OCI-LY3 (cell line): ENCODE data around the gene CARD19.

Experiments used
- H2AFZ ChIP-seq: fragments of 200-600, 300-600 bp; shearing (Covaris generic); 2 replicates; pipeline ENCODE4 v1.6.0; 2014; ENCODE audit warnings: antibody characterized with exemption, low read depth, low read length
- H3K27ac ChIP-seq: fragments of 200-600, 300-600 bp; sonication (generic); 2 replicates; pipeline ENCODE4 v1.5.1; 2014; ENCODE audit warnings: mild to moderate bottlenecking, low read length, moderate library complexity, mixed read lengths
- H3K27me3 ChIP-seq: fragments of 200-600, 300-600 bp; sonication (generic); 2 replicates; pipeline ENCODE4 v1.6.1; 2014; ENCODE audit warnings: low read depth, low read length, mixed read lengths
- H3K36me3 ChIP-seq: fragments of 200-600, 300-600 bp; sonication (generic); replicated peaks from 2 replicates; pipeline ENCODE3; 2014; ENCODE audit warnings: low read depth, low read length, mixed read lengths
- H3K4me1 ChIP-seq: fragments of 300-600, 200-600 bp; sonication (generic); 2 replicates; pipeline ENCODE4 v1.6.1; 2014; ENCODE audit warnings: low read length, mixed read lengths
- H3K4me2 ChIP-seq: fragments of 200-600, 300-600 bp; sonication (generic); 2 replicates; pipeline ENCODE4 v1.6.1; 2014; ENCODE audit warnings: low read length, mixed read lengths
- H3K4me3 ChIP-seq: fragments of 300-600, 200-600 bp; sonication (generic); 2 replicates; pipeline ENCODE4 v1.5.1; 2014; ENCODE audit warnings: antibody characterized with exemption, mild to moderate bottlenecking, low read length, moderate library complexity
- H3K79me2 ChIP-seq: fragments of 300-600, 200-600 bp; shearing (Covaris generic); 2 replicates; pipeline ENCODE4 v1.6.1; 2014; ENCODE audit warnings: mild to moderate bottlenecking, low read length, mixed read lengths
- H3K9ac ChIP-seq: fragments of 300-600, 200-600 bp; shearing (Covaris generic); 2 replicates; pipeline ENCODE4 v1.6.0; 2014; ENCODE audit warnings: mild to moderate bottlenecking, low read length, moderate library complexity
- H3K9me3 ChIP-seq: fragments of 200-600, 300-600 bp; shearing (Covaris generic); 2 replicates; pipeline ENCODE4 v1.6.1; 2014; ENCODE audit warnings: low read length, mixed read lengths; ENCODE audit not compliant: insufficient read depth
- H4K20me1 ChIP-seq: fragments of 200-600, 300-600 bp; sonication (generic); 2 replicates; pipeline ENCODE4 v1.6.1; 2016; ENCODE audit warnings: low read length, mixed read lengths; ENCODE audit not compliant: insufficient read depth
- EZH2phosphoT487 ChIP-seq: fragments of 200-600 bp; shearing (Covaris generic); IDR thresholded peaks from 2 replicates; pipeline ENCODE4 v1.6.1; 2018; ENCODE audit warnings: antibody characterized with exemption, mixed run types, low read depth
- TF ChIP-seq, protein P1 (sequence below): fragments of 200-600, 300-600 bp; sonication (generic); IDR thresholded peaks from 2 replicates; pipeline ENCODE4 v1.5.1; 2014; ENCODE audit warnings: antibody characterized with exemption, low read length, low read depth

The CARD19 gene

DNA sequence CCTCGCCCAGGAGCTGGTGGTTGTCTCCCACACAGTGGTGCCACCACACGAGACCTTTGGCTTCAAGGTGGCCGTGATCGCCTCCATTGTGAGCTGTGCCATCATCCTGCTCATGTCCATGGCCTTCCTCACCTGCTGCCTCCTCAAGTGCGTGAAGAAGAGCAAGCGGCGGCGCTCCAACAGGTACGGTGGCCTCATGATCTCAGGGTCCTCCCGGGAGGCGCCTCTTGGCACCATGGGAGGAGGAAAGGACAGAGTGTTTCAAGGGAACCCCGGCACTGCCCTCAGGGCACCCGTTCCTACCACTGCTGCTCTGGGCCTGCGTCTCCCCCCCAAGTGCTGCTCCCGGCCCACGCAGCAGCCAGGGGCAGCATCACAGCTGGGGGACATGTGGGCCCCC lies 18.2 kb upstream of the CARD19 start:
- H3K4me2 ChIP-seq = no peak overlapping the region
- H3K4me1 ChIP-seq = no peaks in the 10 kb centered on the region

DNA sequence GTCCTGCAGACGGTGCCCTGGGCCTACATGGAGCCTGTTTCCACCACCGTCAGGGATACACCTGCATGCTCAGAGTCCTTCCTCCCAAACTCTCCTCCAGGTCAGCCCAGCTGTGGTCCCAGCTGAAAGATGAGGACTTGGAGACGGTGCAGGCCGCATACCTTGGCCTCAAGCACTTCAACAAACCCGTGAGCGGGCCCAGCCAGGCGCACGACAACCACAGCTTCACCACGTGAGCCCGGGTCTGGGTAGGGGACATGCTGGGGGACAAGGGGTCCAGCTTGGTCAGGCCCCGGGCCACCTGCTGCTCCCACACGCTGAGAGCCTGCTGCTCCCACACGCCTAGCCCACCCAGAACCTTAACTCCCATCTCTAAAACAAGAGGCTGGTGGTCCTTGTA lies 16.6 kb upstream of the CARD19 start:
- Histone ChIP-seq H3K4me3 (no peak overlapping the region), H3K79me2 (no peaks in the 10 kb centered on the region), H3K27me3 (no peaks in the 10 kb centered on the region), H3K4me2 (no peak overlapping the region), H2AFZ (no peak overlapping the region), H4K20me1 (no peaks in the 10 kb centered on the region), H3K4me1 (no peaks in the 10 kb centered on the region), H3K36me3 (no peaks in the 10 kb centered on the region), H3K27ac (no peak overlapping the region), H3K9me3 (no peaks in the 10 kb centered on the region), H3K9ac (no peak overlapping the region)
- TF ChIP-seq, protein P1, sequence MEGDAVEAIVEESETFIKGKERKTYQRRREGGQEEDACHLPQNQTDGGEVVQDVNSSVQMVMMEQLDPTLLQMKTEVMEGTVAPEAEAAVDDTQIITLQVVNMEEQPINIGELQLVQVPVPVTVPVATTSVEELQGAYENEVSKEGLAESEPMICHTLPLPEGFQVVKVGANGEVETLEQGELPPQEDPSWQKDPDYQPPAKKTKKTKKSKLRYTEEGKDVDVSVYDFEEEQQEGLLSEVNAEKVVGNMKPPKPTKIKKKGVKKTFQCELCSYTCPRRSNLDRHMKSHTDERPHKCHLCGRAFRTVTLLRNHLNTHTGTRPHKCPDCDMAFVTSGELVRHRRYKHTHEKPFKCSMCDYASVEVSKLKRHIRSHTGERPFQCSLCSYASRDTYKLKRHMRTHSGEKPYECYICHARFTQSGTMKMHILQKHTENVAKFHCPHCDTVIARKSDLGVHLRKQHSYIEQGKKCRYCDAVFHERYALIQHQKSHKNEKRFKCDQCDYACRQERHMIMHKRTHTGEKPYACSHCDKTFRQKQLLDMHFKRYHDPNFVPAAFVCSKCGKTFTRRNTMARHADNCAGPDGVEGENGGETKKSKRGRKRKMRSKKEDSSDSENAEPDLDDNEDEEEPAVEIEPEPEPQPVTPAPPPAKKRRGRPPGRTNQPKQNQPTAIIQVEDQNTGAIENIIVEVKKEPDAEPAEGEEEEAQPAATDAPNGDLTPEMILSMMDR = no peak
- TF ChIP-seq EZH2phosphoT487 = no peak

More for the DNA sequence above, 18.2 kb upstream of the CARD19 start:
- H3K9me3 ChIP-seq = no peaks in the 10 kb centered on the region
- H3K79me2 ChIP-seq = no peaks in the 10 kb centered on the region
- no peak overlapping the region for H3K27ac ChIP-seq
- no peak overlapping the region for H3K9ac ChIP-seq
- H4K20me1 ChIP-seq = no peaks in the 10 kb centered on the region
- no peaks in the 10 kb centered on the region for H3K27me3 ChIP-seq
- no peak overlapping the region for H3K4me3 ChIP-seq
- TF ChIP-seq, protein P1 = no peak
- TF ChIP-seq EZH2phosphoT487 = no peak
- H2AFZ ChIP-seq = no peak overlapping the region
- no peaks in the 10 kb centered on the region for H3K36me3 ChIP-seq

DNA sequence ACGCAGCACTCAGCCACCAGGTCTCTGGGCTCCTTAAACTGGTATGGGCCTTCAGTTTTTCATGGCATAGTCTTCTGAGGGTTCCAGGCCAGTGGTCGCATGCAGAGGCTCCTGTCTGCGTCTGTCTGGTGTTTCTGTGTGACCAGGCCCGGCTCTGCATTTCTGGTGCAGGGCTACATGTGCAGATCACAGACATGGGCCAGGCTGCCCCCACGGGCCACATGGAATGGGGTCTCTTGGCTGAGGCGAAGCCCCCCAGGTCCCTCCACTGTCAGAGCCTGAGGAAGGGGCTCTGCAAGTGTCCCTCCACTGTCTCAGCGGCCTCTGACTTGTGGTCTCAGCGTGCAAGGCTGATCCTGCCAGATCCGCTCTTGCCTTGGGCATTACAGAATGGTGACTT lies 15.6 kb upstream of the CARD19 start:
- TF ChIP-seq, protein P1 = no peak
- no peak for TF ChIP-seq EZH2phosphoT487
- Histone ChIP-seq H3K4me2 (no peak overlapping the region), H4K20me1 (no peaks in the 10 kb centered on the region), H3K36me3 (peaks cover 4% of the 10 kb centered on the region), H3K9ac (no peak overlapping the region), H3K9me3 (no peaks in the 10 kb centered on the region), H3K79me2 (no peaks in the 10 kb centered on the region), H3K27ac (no peak overlapping the region), H2AFZ (no peak overlapping the region), H3K4me3 (no peak overlapping the region), H3K4me1 (no peaks in the 10 kb centered on the region), H3K27me3 (no peaks in the 10 kb centered on the region)

DNA sequence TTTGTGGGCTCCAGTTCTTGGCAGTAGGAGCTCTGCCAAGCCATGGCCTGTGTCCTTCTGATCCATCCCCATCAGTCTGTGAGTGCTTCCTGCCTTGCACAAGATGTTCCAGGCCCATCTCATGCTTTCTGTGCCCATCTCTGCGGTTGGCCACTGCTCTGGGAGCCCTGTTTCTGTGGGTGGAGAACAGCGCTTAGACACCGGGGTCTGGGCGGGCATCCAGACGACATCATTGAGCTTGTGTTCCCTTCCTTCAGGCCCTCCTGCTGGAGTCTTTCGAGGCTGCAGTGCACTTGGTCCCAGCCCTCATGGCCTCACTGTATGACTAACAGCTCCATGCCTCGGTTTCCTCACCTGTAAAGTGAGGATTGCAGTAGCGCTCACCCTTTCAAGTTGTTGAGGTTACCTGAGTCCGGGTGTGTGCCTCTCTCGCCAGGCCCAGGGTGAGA lies 14.9 kb upstream of the CARD19 start:
- TF ChIP-seq EZH2phosphoT487 = no peak
- TF ChIP-seq, protein P1 = no peak
- no peak overlapping the region for H3K9ac ChIP-seq
- peaks cover 9% of the 10 kb centered on the region for H3K36me3 ChIP-seq
- H3K4me1 ChIP-seq = no peaks in the 10 kb centered on the region
- no peak overlapping the region for H3K4me2 ChIP-seq
- H3K9me3 ChIP-seq = no peaks in the 10 kb centered on the region
- H3K27ac ChIP-seq = no peak overlapping the region
- H3K79me2 ChIP-seq = no peaks in the 10 kb centered on the region
- H4K20me1 ChIP-seq = no peaks in the 10 kb centered on the region
- H3K27me3 ChIP-seq = no peaks in the 10 kb centered on the region
- H2AFZ ChIP-seq = no peak overlapping the region
- no peak overlapping the region for H3K4me3 ChIP-seq
